BJ (cell line): Measurements from ENCODE around the gene GABRB2. TPM values are rescaled to one million over a fixed set of nuclear protein-coding genes. Genes with fewer than 3 reads are reported as not detected.

ENCODE experiments used
- CTCF ChIA-PET: fragments of 350-600 bp; formaldehyde crosslinking; extraction: SDS; loops from one replicate; lab custom pipeline; 2021; ENCODE audit warnings: antibody characterized with exemption, inconsistent platforms; lab: Yijun Ruan, JAX
- POLR2A ChIA-PET: fragments of 300-600 bp; sonication (Branson Sonifier 250); formaldehyde crosslinking; extraction: SDS; loops from one replicate; lab custom pipeline; 2021; ENCODE audit warnings: antibody characterized with exemption; lab: Charles Lee
- DNase-seq: peaks from one replicate; pipeline ENCODE4 v3.0.0-alpha.2; 2011; ENCODE audit warnings: low read depth
- H3K27me3 ChIP-seq: 2 replicates; pipeline ENCODE4 v1.6.0; 2011; ENCODE audit warnings: low read length; ENCODE audit not compliant: control insufficient read depth, insufficient read depth
- H3K36me3 ChIP-seq: 2 replicates; pipeline ENCODE4 v1.5.1; 2011; ENCODE audit warnings: low read length; ENCODE audit not compliant: control insufficient read depth, insufficient read depth
- H3K4me3 ChIP-seq: 2 replicates; pipeline ENCODE4 v1.5.1; 2011; ENCODE audit warnings: low read depth, mild to moderate bottlenecking, control low read depth, low read length
- CTCF ChIP-seq: IDR thresholded peaks from 2 replicates; pipeline ENCODE4 v1.5.1; 2011; ENCODE audit warnings: low read depth, mild to moderate bottlenecking, control low read depth, inconsistent platforms, low read length, moderate library complexity; ENCODE audit not compliant: insufficient read depth
- polyA plus RNA-seq: library from polyadenylated mRNA; depleted of rRNA; stranded (reverse); fragments of >200 nt; gene quantifications from 2 replicates; pipeline ENCODE4 v1.2.3, GENCODE V29; 2011

Gene GABRB2
- polyA plus RNA-seq, 1 experiment: not detected

DNA sequence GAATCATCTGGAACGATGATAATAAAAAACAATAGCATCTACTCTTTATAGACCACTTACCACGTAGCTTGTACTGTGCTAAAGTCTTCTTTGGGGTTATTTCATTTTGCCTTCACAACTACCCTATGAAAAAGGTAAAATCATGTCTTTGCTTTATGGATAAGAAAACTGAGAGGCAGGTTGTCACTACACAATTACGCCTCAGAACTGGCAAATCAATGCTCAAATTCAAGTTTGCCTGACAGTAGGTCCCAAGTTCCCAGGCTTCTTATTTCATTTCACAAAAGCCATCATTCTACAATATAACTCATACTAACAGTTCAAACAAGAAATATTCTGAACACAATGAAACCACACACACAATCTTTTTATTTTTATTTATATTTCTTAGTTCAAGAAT is 258.5 kb downstream of the GABRB2 start:
- no peak for DNase-seq
- ChIA-PET POLR2A (no interaction called here), CTCF (no interaction called here)
- no peaks in the 10 kb centered on the region for H3K36me3 ChIP-seq
- no peak for TF ChIP-seq CTCF
- H3K27me3 ChIP-seq: no peaks in the 10 kb centered on the region
- no peak overlapping the region for H3K4me3 ChIP-seq

DNA sequence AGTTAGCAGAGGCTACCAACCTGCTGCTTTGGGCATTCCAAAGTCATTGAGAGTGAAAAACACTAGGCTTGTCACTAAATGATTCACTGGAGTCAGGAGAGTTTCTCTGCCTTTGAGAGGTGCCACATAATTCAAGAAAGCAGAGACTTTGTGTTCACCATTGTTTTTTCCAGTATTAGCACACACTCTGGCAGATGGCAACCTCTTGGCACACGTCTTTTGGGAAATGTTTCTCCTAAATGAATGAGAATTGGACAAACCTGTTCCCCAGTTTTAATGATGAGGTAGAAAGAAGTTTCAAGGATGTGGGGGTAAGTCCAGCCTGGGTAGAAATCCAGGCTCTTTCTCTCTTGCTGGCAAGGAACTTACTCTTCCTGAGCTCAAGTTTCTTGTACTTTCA is 259.1 kb downstream of the GABRB2 start:
- ChIA-PET CTCF (no interaction called here), POLR2A (no interaction called here)
- TF ChIP-seq CTCF: no peak
- no peak for DNase-seq
- Histone ChIP-seq H3K36me3 (no peaks in the 10 kb centered on the region), H3K4me3 (no peak overlapping the region), H3K27me3 (no peaks in the 10 kb centered on the region)

- no peaks in the 10 kb centered on the region for H3K36me3 ChIP-seq
- no peak for DNase-seq
- POLR2A ChIA-PET: no interaction called here
- H3K27me3 ChIP-seq: no peaks in the 10 kb centered on the region
- no peak overlapping the region for H3K4me3 ChIP-seq
- CTCF ChIA-PET: no interaction called here
- TF ChIP-seq CTCF: no peak
These were observed 260.4 kb downstream of the GABRB2 start for GRCh38 chr5:161286066-161286655.

DNA sequence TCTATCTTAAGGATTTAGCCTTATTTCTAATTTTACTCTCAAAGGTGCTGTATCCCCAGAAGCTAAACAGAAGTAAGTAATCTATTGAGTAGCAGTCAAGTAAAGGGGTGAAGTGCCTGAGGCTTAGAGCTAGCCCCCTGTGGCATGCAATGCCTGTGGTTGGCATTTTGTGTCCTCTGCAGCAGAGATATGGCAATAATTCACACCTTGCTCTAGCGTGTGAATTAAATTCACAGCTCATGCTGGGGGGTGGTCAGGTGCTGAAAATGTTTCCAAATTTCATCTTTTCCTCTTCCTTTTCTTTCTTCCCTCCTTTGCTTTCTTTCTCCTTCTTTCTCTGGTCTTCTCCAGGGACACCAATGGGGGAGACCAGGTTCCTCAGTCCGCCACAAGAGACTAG is 262.1 kb downstream of the GABRB2 start:
- POLR2A ChIA-PET: no interaction called here
- CTCF ChIA-PET: no interaction called here
- H3K36me3 ChIP-seq: no peaks in the 10 kb centered on the region
- no peaks in the 10 kb centered on the region for H3K27me3 ChIP-seq
- TF ChIP-seq CTCF: no peak
- no peak overlapping the region for H3K4me3 ChIP-seq
- DNase-seq: no peak

- CTCF ChIA-PET: no interaction called here
- POLR2A ChIA-PET: no interaction called here
- Histone ChIP-seq H3K36me3 (no peaks in the 10 kb centered on the region), H3K4me3 (no peak overlapping the region), H3K27me3 (no peaks in the 10 kb centered on the region)
- DNase-seq: no peak
- TF ChIP-seq CTCF: no peak
These were observed 263.2 kb downstream of the GABRB2 start for GRCh38 chr5:161283296-161283695.
